Activated gamma-delta T cell (primary cell): ENCODE measurements around the gene TCAIM.
A peak's percentile ranks its signal among the peaks of the same experiment; 100 is the strongest.

Experiments
- DNase-seq: peaks from one replicate; lab custom pipeline; 2025; lab: John Stamatoyannopoulos, UW
- total RNA-seq, 2 donors: gene quantifications; one replicate each; lab custom pipeline; 2026; lab: John Stamatoyannopoulos, UW

TCAIM gene
- 23.4 to 25.0 reads per million in 2 donors for total RNA-seq

GRCh38 chr3:44338010-44338827 is at the start of gene TCAIM:
Gene TCAIM (plus strand): TSS chr3:44338766. CDS start chr3:44354783, 16,017 bp downstream.
- peak; percentile 97 for DNase-seq

- DNase-seq, result no peak
These were observed 48.6 kb upstream of the TCAIM start for GRCh38 chr3:44289882-44290462.

- no peak for DNase-seq
These were observed 46.3 kb upstream of the TCAIM start for GRCh38 chr3:44292276-44292675.

- no peak for DNase-seq
These were observed 45.6 kb upstream of the TCAIM start for GRCh38 chr3:44292947-44293346.

GRCh38 chr3:44297255-44297654 is 41.3 kb upstream of the TCAIM start:
- no peak for DNase-seq

GRCh38 chr3:44301746-44302145 is 36.8 kb upstream of the TCAIM start:
- no peak for DNase-seq

GRCh38 chr3:44309500-44309899 is 29.1 kb upstream of the TCAIM start:
- no peak for DNase-seq

GRCh38 chr3:44318891-44319311 is 19.7 kb upstream of the TCAIM start:
- DNase-seq, result no peak

- no peak for DNase-seq
These were observed 17.2 kb upstream of the TCAIM start for GRCh38 chr3:44321335-44321734.

GRCh38 chr3:44323341-44323955 is 15.1 kb upstream of the TCAIM start:
- DNase-seq, result no peak

GRCh38 chr3:44324584-44324983 is 14.0 kb upstream of the TCAIM start:
- no peak for DNase-seq

GRCh38 chr3:44326019-44326418 is 12.5 kb upstream of the TCAIM start:
- DNase-seq, result no peak

- no peak for DNase-seq
These were observed 12.1 kb upstream of the TCAIM start for GRCh38 chr3:44326515-44326914.

- DNase-seq, result no peak
These were observed 8.6 kb upstream of the TCAIM start for GRCh38 chr3:44329946-44330345.

- DNase-seq, result no peak
These were observed 8.1 kb upstream of the TCAIM start for GRCh38 chr3:44330444-44330843.

- DNase-seq, result no peak
These were observed 4.2 kb upstream of the TCAIM start for GRCh38 chr3:44334326-44334725.

- DNase-seq, result no peak
These were observed 1.2 kb upstream of the TCAIM start for GRCh38 chr3:44337248-44337785.

- DNase-seq, result no peak
These were observed 212 bp downstream of the TCAIM start for GRCh38 chr3:44338828-44339127.

- DNase-seq, result no peak
These were observed 853 bp downstream of the TCAIM start for GRCh38 chr3:44339181-44340057.

- DNase-seq, result no peak
These were observed 1.5 kb downstream of the TCAIM start for GRCh38 chr3:44340058-44340395.

GRCh38 chr3:44342176-44342790 is 3.7 kb downstream of the TCAIM start:
- DNase-seq, result no peak

GRCh38 chr3:44343421-44343820 is 4.9 kb downstream of the TCAIM start:
- DNase-seq, result no peak
